ENCODE measurements around the gene PLA2G2E.

PLA2G2E gene

GRCh38 chr1:19942088-19942487 is 18.7 kb upstream of the PLA2G2E start:
- no peak for TF ChIP-seq RARB (CRISPR knock-in tag; IDR thresholded peaks at IDR 0.05)
- no peak for TF ChIP-seq TCF4 (CRISPR knock-in tag; IDR thresholded peaks at IDR 0.05; ENCODE audit: borderline replicate concordance)
- no peak for TF ChIP-seq SNAI2 (CRISPR knock-in tag; IDR thresholded peaks at IDR 0.05)
- TF ChIP-seq ZNF8 (CRISPR knock-in tag; IDR thresholded peaks at IDR 0.05) = no peak
- TF ChIP-seq ZFP30 (CRISPR knock-in tag; IDR thresholded peaks at IDR 0.05) = no peak
- no peak for TF ChIP-seq ZC3H10 (CRISPR knock-in tag; IDR thresholded peaks at IDR 0.05)
- TF ChIP-seq, protein P1, sequence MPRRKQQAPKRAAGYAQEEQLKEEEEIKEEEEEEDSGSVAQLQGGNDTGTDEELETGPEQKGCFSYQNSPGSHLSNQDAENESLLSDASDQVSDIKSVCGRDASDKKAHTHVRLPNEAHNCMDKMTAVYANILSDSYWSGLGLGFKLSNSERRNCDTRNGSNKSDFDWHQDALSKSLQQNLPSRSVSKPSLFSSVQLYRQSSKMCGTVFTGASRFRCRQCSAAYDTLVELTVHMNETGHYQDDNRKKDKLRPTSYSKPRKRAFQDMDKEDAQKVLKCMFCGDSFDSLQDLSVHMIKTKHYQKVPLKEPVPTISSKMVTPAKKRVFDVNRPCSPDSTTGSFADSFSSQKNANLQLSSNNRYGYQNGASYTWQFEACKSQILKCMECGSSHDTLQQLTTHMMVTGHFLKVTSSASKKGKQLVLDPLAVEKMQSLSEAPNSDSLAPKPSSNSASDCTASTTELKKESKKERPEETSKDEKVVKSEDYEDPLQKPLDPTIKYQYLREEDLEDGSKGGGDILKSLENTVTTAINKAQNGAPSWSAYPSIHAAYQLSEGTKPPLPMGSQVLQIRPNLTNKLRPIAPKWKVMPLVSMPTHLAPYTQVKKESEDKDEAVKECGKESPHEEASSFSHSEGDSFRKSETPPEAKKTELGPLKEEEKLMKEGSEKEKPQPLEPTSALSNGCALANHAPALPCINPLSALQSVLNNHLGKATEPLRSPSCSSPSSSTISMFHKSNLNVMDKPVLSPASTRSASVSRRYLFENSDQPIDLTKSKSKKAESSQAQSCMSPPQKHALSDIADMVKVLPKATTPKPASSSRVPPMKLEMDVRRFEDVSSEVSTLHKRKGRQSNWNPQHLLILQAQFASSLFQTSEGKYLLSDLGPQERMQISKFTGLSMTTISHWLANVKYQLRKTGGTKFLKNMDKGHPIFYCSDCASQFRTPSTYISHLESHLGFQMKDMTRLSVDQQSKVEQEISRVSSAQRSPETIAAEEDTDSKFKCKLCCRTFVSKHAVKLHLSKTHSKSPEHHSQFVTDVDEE (CRISPR knock-in tag; IDR thresholded peaks at IDR 0.05) = no peak
- TF ChIP-seq, protein P2, sequence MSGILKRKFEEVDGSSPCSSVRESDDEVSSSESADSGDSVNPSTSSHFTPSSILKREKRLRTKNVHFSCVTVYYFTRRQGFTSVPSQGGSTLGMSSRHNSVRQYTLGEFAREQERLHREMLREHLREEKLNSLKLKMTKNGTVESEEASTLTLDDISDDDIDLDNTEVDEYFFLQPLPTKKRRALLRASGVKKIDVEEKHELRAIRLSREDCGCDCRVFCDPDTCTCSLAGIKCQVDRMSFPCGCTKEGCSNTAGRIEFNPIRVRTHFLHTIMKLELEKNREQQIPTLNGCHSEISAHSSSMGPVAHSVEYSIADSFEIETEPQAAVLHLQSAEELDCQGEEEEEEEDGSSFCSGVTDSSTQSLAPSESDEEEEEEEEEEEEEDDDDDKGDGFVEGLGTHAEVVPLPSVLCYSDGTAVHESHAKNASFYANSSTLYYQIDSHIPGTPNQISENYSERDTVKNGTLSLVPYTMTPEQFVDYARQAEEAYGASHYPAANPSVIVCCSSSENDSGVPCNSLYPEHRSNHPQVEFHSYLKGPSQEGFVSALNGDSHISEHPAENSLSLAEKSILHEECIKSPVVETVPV (CRISPR knock-in tag; IDR thresholded peaks at IDR 0.05) = no peak
- no peak for TF ChIP-seq OSR1 (CRISPR knock-in tag; IDR thresholded peaks at IDR 0.05)
- TF ChIP-seq ZNF70 (CRISPR knock-in tag; IDR thresholded peaks at IDR 0.05) = no peak
- no peak for TF ChIP-seq ISL1 (CRISPR knock-in tag; IDR thresholded peaks at IDR 0.05)
- TF ChIP-seq ZNF565 (CRISPR knock-in tag; conservative IDR thresholded peaks at IDR 0.05; ENCODE audit: low read depth) = no peak
- no peak for TF ChIP-seq ARNTL (CRISPR knock-in tag; IDR thresholded peaks at IDR 0.05; ENCODE audit: borderline replicate concordance, low read depth)
- no peak for TF ChIP-seq BACH2 (CRISPR knock-in tag; IDR thresholded peaks at IDR 0.05; ENCODE audit: borderline replicate concordance)
- no peak for TF ChIP-seq PPARA (CRISPR knock-in tag; IDR thresholded peaks at IDR 0.05; ENCODE audit: borderline replicate concordance)
- no peak for ATAC-seq

GRCh38 chr1:19941206-19941568 is 17.8 kb upstream of the PLA2G2E start:
- ATAC-seq = no peak
- TF ChIP-seq BACH2 (CRISPR knock-in tag; IDR thresholded peaks at IDR 0.05; ENCODE audit: borderline replicate concordance) (no peak), OSR1 (CRISPR knock-in tag; IDR thresholded peaks at IDR 0.05) (no peak), SNAI2 (CRISPR knock-in tag; IDR thresholded peaks at IDR 0.05) (no peak), ZFP3 (CRISPR knock-in tag; IDR thresholded peaks at IDR 0.05) (no peak), ZC3H10 (CRISPR knock-in tag; IDR thresholded peaks at IDR 0.05) (no peak), ARNTL (CRISPR knock-in tag; IDR thresholded peaks at IDR 0.05; ENCODE audit: borderline replicate concordance, low read depth) (no peak), TOX (CRISPR knock-in tag; IDR thresholded peaks at IDR 0.05; ENCODE audit: borderline replicate concordance) (no peak), RARB (CRISPR knock-in tag; IDR thresholded peaks at IDR 0.05) (no peak), PPARA (CRISPR knock-in tag; IDR thresholded peaks at IDR 0.05; ENCODE audit: borderline replicate concordance) (no peak), ZFP30 (CRISPR knock-in tag; IDR thresholded peaks at IDR 0.05) (no peak), ESRRG (CRISPR knock-in tag; IDR thresholded peaks at IDR 0.05) (no peak), CSDC2 (CRISPR knock-in tag; IDR thresholded peaks at IDR 0.05) (no peak), ZNF8 (CRISPR knock-in tag; IDR thresholded peaks at IDR 0.05) (no peak), ZNF70 (CRISPR knock-in tag; IDR thresholded peaks at IDR 0.05) (no peak), ZNF565 (CRISPR knock-in tag; conservative IDR thresholded peaks at IDR 0.05; ENCODE audit: low read depth) (no peak), TCF4 (CRISPR knock-in tag; IDR thresholded peaks at IDR 0.05; ENCODE audit: borderline replicate concordance) (no peak)
- TF ChIP-seq, protein P3, sequence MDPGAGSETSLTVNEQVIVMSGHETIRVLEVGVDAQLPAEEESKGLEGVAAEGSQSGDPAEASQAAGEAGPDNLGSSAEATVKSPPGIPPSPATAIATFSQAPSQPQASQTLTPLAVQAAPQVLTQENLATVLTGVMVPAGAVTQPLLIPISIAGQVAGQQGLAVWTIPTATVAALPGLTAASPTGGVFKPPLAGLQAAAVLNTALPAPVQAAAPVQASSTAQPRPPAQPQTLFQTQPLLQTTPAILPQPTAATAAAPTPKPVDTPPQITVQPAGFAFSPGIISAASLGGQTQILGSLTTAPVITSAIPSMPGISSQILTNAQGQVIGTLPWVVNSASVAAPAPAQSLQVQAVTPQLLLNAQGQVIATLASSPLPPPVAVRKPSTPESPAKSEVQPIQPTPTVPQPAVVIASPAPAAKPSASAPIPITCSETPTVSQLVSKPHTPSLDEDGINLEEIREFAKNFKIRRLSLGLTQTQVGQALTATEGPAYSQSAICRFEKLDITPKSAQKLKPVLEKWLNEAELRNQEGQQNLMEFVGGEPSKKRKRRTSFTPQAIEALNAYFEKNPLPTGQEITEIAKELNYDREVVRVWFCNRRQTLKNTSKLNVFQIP (CRISPR knock-in tag; IDR thresholded peaks at IDR 0.05; ENCODE audit: borderline replicate concordance, low read depth) = no peak
- TF ChIP-seq, protein P4, sequence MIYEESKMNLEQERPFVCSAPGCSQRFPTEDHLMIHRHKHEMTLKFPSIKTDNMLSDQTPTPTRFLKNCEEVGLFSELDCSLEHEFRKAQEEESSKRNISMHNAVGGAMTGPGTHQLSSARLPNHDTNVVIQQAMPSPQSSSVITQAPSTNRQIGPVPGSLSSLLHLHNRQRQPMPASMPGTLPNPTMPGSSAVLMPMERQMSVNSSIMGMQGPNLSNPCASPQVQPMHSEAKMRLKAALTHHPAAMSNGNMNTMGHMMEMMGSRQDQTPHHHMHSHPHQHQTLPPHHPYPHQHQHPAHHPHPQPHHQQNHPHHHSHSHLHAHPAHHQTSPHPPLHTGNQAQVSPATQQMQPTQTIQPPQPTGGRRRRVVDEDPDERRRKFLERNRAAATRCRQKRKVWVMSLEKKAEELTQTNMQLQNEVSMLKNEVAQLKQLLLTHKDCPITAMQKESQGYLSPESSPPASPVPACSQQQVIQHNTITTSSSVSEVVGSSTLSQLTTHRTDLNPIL (CRISPR knock-in tag; IDR thresholded peaks at IDR 0.05; ENCODE audit: low read depth) = no peak
- TF ChIP-seq, protein P5, sequence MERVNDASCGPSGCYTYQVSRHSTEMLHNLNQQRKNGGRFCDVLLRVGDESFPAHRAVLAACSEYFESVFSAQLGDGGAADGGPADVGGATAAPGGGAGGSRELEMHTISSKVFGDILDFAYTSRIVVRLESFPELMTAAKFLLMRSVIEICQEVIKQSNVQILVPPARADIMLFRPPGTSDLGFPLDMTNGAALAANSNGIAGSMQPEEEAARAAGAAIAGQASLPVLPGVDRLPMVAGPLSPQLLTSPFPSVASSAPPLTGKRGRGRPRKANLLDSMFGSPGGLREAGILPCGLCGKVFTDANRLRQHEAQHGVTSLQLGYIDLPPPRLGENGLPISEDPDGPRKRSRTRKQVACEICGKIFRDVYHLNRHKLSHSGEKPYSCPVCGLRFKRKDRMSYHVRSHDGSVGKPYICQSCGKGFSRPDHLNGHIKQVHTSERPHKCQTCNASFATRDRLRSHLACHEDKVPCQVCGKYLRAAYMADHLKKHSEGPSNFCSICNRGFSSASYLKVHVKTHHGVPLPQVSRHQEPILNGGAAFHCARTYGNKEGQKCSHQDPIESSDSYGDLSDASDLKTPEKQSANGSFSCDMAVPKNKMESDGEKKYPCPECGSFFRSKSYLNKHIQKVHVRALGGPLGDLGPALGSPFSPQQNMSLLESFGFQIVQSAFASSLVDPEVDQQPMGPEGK (CRISPR knock-in tag; IDR thresholded peaks at IDR 0.05; ENCODE audit: borderline replicate concordance) = no peak
- TF ChIP-seq, protein P2 (CRISPR knock-in tag; IDR thresholded peaks at IDR 0.05) = no peak
